Natural killer cell treated with Interleukin-12 subunit alpha and Interleukin-12 subunit beta and Interleukin-15 and Interleukin-18, amount 100 ng/mL, for 72 hours (primary cell): ENCODE results near the gene CHPF. TPM values are rescaled to one million over a fixed set of nuclear protein-coding genes. Genes with fewer than 3 reads are reported as not detected.

Experiments used
- ATAC-seq, 2 donors: fragments of 150-1000 bp; cut with Tn5 transposase in 1 of 2; sonication (Bioruptor Pico), chemical (Tn5 transposase) in 1 of 2; 2 replicates each; pipeline ENCODE4 v1.10.0; 2021
- DNase-seq: peaks from one replicate; pipeline ENCODE4 v3.0.0; 2022; ENCODE audit warnings: low spot score
- H3K27ac Mint-ChIP-seq, 2 donors: 1 replicate in 1 of 2; 2 replicates in 1 of 2; pipeline ENCODE4 v1.8.0; 2022; ENCODE audit warnings: mixed read lengths in 2 of 2, mild to moderate bottlenecking in 1 of 2, moderate library complexity in 1 of 2
- H3K27me3 Mint-ChIP-seq, 2 donors: 1 replicate in 1 of 2; 2 replicates in 1 of 2; pipeline ENCODE4 v1.8.0; 2022; ENCODE audit warnings: mixed read lengths in 2 of 2
- H3K36me3 Mint-ChIP-seq: one replicate; pipeline ENCODE4 v1.8.0; 2022; ENCODE audit warnings: mixed read lengths
- H3K4me1 Mint-ChIP-seq, 2 donors: 1 replicate in 1 of 2; 2 replicates in 1 of 2; pipeline ENCODE4 v1.8.0; 2022; ENCODE audit warnings: low read depth in 2 of 2, mixed read lengths in 2 of 2, mild to moderate bottlenecking in 1 of 2
- H3K4me3 Mint-ChIP-seq: one replicate; pipeline ENCODE4 v1.8.0; 2022; ENCODE audit warnings: mixed read lengths
- H3K9me3 Mint-ChIP-seq: 2 replicates; pipeline ENCODE4 v1.8.0; 2022; ENCODE audit warnings: mixed read lengths
- total RNA-seq, 2 donors: library from RNA; stranded (reverse); gene quantifications; one replicate each; pipeline ENCODE4 v1.2.3, GENCODE V29; 2022

Gene CHPF
- total RNA-seq, 2 donors from 2014 or later: 52.4 to 57.5 TPM

DNA sequence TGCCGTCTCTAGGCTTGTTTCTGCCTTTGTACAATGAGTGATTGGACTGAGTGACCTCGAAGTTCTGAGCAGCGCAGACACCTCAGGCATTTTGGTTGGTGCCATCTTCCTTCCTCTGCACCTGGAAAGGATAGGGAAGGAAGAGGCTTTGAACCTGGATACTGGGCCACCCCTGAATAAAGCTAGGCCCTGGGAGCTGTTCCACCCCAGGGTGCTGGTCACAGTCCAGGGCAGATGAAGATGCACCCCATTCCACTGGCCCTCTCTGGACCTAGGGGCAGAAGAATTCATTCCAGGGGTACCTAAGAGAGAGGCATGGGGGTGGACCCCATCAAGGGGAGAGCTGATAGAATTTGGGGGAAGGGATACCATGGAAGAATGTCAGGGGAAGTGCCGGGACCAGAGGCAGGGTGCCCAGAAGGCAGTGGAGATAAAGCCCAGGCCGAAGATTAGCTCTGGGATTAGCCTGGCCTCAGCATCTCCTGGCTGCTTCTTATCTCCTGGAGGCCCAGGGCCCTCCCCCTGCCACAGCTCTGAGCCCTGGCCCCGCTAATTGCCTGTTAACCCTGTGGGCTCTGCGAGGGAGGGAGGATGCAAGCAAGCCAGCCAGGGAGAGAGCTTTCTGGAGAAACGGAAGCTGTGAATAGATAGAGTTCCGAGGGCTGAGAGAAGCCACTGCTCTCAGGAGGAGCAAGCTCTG is 17.9 kb downstream of the CHPF start:
- Mint-ChIP-seq H3K9me3 (no peaks in the 10 kb centered on the region), H3K4me3 (no peak overlapping the region), H3K4me1 (peaks cover 8 to 17% of the 10 kb centered on the region in 2 donors), H3K27me3 (peaks cover 64% of the 10 kb centered on the region in 2 donors), H3K27ac (no peak overlapping the region), H3K36me3 (no peaks in the 10 kb centered on the region)
- ATAC-seq (no peak), DNase-seq (no peak)

DNA sequence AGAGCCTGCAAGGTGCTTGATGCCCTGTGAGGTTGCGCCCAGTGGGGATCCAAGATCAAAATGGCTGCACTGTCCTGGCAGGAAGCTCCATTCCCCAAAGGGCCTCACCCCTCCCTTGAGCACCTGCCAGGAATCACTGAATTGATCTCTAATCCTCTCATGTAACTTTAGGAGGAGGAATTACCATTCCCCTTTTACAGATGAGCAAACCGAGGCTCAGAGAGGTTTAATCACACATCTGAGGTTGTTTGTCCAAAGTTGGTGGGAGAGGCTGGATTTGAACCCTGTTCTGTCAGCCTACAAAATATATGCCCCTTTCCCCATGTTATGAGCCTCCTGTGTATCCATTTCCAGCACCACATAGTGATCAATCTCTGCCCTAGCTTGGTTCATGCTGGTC is 18.8 kb downstream of the CHPF start:
- ATAC-seq (no peak), DNase-seq (no peak)
- H3K27me3 Mint-ChIP-seq: peaks cover 64 to 67% of the 10 kb centered on the region in 2 donors
- no peak overlapping the region for H3K4me3 Mint-ChIP-seq
- H3K27ac Mint-ChIP-seq: no peak overlapping the region
- H3K4me1 Mint-ChIP-seq: peaks cover 8 to 13% of the 10 kb centered on the region in 2 donors
- H3K36me3 Mint-ChIP-seq: no peaks in the 10 kb centered on the region
- H3K9me3 Mint-ChIP-seq: no peaks in the 10 kb centered on the region

- DNase-seq (no peak), ATAC-seq (no peak)
- Mint-ChIP-seq H3K4me1 (peaks cover 8 to 13% of the 10 kb centered on the region in 2 donors), H3K27me3 (peaks cover 66 to 68% of the 10 kb centered on the region in 2 donors), H3K36me3 (no peaks in the 10 kb centered on the region), H3K27ac (no peak overlapping the region), H3K4me3 (no peak overlapping the region), H3K9me3 (no peaks in the 10 kb centered on the region)
These were observed 20.5 kb downstream of the CHPF start for GRCh38 chr2:219523031-219523671.

DNA sequence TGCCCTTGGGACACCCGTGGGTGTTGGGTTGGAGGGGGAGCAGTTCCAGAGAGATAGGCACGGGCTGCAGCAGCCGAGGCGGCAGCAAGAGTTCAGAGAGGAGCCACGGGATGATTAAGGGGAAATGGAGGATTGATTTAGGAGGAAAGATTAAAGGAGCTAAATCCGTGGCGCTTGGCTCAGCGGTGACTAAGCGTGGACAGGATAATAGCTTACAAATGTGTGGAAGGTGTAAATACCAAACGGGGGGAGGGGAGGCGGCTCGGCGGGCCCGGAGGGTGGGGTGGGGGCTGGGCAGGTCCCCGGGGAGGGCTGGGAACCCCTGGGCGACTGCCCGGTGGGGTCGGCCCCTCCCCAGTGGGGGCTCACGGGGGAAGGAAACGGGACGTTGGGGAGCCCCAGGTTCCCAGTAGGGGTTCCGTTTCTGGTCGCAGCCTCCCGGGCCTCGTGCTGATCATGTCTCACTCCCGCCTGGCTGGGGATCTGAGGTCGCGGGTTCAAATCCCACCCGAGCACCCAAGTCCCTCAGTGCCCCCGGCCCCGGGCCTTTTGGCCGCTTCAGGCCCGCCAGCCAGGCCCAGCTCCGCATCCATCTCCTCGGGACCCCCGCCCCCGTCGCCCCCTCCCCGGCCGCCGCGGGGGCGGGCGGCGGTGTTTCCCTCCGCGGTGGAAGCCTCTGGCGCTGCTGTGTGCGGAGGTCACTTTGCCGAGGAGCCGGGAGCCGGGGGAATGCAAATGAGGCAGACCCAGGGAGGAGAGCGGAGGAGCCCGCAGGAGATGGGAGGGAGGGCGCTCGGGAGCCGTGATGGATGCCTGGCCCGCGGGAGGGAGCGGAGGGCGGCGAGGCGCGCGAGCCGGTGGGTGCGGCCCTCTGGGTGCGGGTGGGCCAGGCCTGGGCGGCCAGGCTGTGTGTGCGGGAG is 21.2 kb downstream of the CHPF start:
- Mint-ChIP-seq H3K4me1 (peaks cover 8 to 13% of the 10 kb centered on the region in 2 donors), H3K9me3 (no peaks in the 10 kb centered on the region), H3K4me3 (no peak overlapping the region), H3K36me3 (no peaks in the 10 kb centered on the region), H3K27me3 (peaks cover 70 to 76% of the 10 kb centered on the region in 2 donors), H3K27ac (no peak overlapping the region)
- ATAC-seq: no peak
- DNase-seq: no peak

- Mint-ChIP-seq H3K9me3 (no peaks in the 10 kb centered on the region), H3K4me1 (peaks cover 8 to 13% of the 10 kb centered on the region in 2 donors), H3K4me3 (no peak overlapping the region), H3K27me3 (peaks cover 70 to 82% of the 10 kb centered on the region in 2 donors), H3K36me3 (no peaks in the 10 kb centered on the region), H3K27ac (no peak overlapping the region)
- ATAC-seq (no peak), DNase-seq (no peak)
These were observed 22.3 kb downstream of the CHPF start for GRCh38 chr2:219521066-219521880.

DNA sequence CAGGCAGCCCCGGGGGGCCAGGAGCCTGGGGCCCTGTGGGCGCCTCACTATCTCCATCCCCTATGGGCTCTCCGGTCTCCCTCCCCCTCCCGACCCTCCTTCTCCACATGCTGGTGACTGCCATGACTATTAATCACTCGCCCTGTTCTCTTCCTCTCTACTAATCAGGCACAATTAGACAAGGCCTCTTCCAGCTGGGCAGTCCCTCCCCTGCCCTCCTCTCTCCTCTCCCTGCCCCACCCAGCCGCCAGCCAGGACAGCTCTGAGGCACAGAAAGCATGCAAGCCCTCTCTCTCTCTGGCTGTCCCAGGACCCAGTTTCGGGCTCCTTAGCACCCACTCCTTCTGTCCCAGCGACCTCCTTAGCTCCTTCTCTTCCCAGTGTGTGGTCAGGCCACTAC is 23.5 kb downstream of the CHPF start:
- peaks cover 68 to 79% of the 10 kb centered on the region in 2 donors for H3K27me3 Mint-ChIP-seq
- ATAC-seq (no peak), DNase-seq (no peak)
- H3K9me3 Mint-ChIP-seq: no peaks in the 10 kb centered on the region
- H3K4me3 Mint-ChIP-seq: no peak overlapping the region
- H3K36me3 Mint-ChIP-seq: no peaks in the 10 kb centered on the region
- H3K27ac Mint-ChIP-seq: no peak overlapping the region
- peaks cover 8 to 13% of the 10 kb centered on the region in 2 donors for H3K4me1 Mint-ChIP-seq

GRCh38 chr2:219519526-219519916 is 24.1 kb downstream of the CHPF start:
- DNase-seq: no peak
- Mint-ChIP-seq H3K36me3 (no peaks in the 10 kb centered on the region), H3K4me1 (peaks cover 8 to 13% of the 10 kb centered on the region in 2 donors), H3K9me3 (no peaks in the 10 kb centered on the region), H3K4me3 (no peak overlapping the region), H3K27me3 (peaks cover 64 to 77% of the 10 kb centered on the region in 2 donors), H3K27ac (no peak overlapping the region)
- ATAC-seq: no peak

DNA sequence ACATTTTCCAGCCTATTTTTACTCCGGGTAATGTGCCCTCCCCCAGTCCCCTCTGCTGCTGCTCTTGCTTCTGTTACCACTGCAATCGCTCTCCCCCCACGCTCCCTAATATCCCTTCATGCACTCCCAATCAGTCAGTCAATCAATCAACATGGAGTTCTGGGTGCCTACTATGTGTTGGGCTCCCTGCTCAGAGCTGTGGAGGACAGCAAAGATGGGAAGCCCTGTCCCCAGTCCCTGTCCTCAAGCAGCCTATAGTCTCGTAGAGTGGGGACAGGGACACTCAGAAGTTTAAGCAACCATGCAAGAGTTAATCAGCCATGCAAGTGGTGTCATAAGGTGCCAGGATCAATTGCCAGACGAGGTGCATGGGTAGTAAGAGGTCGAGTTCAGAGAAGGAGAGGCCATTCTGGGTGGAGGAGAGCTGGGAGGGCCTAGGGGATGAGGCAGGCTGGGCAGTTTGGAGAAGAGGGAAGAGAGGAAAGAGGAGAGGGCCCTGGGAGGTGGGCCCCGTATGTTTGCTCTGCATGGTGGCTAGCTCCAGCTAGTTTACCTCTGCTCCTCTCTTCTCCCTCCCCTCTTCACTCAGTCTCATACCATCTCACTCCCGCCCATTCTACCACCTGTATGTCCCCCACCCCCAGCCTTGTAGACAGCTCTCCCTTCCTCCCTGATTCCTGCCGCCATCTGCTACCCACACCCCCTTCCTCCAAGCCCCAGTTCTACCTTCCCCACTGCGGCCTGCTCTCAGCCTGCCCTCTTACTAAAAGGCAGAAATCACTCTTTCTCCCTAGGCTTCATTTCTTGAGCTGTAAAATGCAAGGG is 25.4 kb downstream of the CHPF start:
- peaks cover 8 to 17% of the 10 kb centered on the region in 2 donors for H3K4me1 Mint-ChIP-seq
- ATAC-seq (no peak), DNase-seq (no peak)
- H3K9me3 Mint-ChIP-seq: no peaks in the 10 kb centered on the region
- H3K4me3 Mint-ChIP-seq: no peak overlapping the region
- H3K27ac Mint-ChIP-seq: no peak overlapping the region
- no peaks in the 10 kb centered on the region for H3K36me3 Mint-ChIP-seq
- peaks cover 64 to 78% of the 10 kb centered on the region in 2 donors for H3K27me3 Mint-ChIP-seq

GRCh38 chr2:219516888-219517287 is 26.7 kb downstream of the CHPF start:
- Mint-ChIP-seq H3K27me3 (peaks cover 68 to 78% of the 10 kb centered on the region in 2 donors), H3K4me1 (peaks cover 4 to 16% of the 10 kb centered on the region in 2 donors)
- ATAC-seq: no peak

DNA sequence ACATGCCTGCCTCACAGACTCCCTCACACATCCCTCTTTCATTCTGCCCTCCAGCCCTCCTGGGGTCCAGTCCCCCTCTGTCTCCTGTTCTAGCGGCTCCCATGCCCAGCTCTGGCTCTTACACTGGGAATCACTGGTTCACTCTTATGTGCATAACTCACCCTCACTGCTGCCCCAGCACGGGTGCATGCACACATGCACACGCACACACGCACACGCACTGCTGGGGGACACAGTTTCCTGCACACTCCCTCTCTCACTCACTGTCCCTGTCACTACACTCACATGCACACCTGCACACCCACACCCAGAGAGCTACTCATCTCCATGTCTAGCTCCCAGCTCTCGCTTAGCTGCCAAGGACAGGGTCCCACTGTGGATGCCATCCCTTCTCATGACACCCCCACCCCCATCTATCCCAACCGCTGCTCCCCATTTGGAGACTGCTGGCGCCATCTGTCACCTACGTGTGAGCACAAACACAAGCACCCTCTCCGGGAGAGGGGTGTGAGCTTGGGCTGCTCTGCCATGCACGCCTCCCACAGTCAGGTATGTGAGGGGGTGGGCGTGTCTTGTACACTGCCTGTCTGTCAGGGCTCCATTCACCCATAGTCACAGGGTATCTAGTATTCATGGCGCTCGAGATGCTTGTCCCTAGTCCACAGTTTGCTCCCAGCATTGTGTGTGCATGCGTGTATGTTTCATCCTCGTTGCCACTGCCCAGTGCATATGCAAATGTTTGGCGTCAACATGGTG is 27.6 kb downstream of the CHPF start:
- DNase-seq (no peak), ATAC-seq (no peak)
- Mint-ChIP-seq H3K4me1 (peaks cover 0 to 10% of the 10 kb centered on the region in 2 donors), H3K36me3 (no peaks in the 10 kb centered on the region), H3K27ac (no peak overlapping the region), H3K4me3 (no peak overlapping the region), H3K9me3 (no peaks in the 10 kb centered on the region), H3K27me3 (peaks cover 65 to 75% of the 10 kb centered on the region in 2 donors)

More at GRCh38 chr2:219516888-219517287, 26.7 kb downstream of the CHPF start:
- Mint-ChIP-seq H3K36me3 (no peaks in the 10 kb centered on the region), H3K4me3 (no peak overlapping the region), H3K9me3 (no peaks in the 10 kb centered on the region), H3K27ac (no peak overlapping the region)
- DNase-seq: no peak

DNA sequence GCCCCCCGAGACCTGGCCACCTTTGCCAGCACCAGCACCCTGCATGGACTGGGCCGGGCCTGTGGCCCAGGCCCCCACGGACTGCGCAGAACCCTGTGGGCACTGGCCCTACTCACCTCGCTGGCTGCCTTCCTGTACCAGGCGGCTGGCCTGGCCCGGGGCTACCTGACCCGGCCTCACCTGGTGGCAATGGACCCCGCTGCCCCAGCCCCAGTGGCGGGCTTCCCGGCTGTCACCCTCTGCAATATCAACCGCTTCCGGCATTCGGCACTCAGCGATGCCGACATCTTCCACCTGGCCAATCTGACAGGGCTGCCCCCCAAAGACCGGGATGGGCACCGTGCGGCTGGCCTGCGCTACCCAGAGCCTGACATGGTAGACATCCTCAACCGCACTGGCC is 28.8 kb downstream of the CHPF start:
- Mint-ChIP-seq H3K4me1 (peaks cover 6 to 17% of the 10 kb centered on the region in 2 donors), H3K4me3 (no peak overlapping the region), H3K36me3 (no peaks in the 10 kb centered on the region), H3K27ac (no peak overlapping the region), H3K9me3 (no peaks in the 10 kb centered on the region), H3K27me3 (peaks cover 65 to 78% of the 10 kb centered on the region in 2 donors)
- ATAC-seq (no peak), DNase-seq (no peak)

DNA sequence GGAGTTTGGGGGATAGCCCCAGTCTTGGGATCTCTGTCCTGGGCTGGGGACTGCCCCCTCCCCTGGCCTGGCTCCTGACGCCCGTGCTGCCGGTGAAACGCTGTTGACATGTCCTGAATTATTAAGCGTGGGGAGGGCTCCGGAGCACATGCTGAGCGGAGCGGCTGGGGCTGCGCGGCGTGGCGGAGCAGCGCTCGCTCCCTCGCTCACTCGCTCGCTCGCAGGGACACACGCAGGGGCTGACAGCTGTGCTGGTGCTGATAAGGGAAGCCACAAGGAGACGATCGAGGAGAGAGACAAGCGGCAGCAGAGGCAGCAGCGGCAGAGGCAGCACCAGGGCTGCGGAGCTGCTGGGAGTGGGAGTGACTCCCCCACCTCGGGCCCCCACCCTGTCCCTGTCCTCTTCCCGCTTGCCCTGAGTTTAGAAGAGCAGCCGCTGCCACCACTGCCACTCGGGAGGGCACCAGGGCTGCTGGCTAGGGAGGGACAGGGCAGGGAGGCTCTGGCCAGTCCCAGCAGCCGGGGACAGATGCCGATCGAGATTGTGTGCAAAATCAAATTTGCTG is 29.3 kb downstream of the CHPF start, which contains the start of gene ASIC4:
ASIC4 (plus strand) TSS at position 287 of the 566 bp plus-strand sequence; CDS start at position 530, 243 bp downstream.
- ATAC-seq: no peak
- no peak within 1 kb of the TSS for H3K4me3 Mint-ChIP-seq

More for the DNA sequence above, 29.3 kb downstream of the CHPF start, which contains the start of gene ASIC4:
- Mint-ChIP-seq H3K4me1 (peaks cover 10 to 22% of the 10 kb centered on the region in 2 donors), H3K27me3 (peaks cover 67 to 78% of the 10 kb centered on the region in 2 donors), H3K27ac (no peak within 1 kb of the TSS), H3K36me3 (no peaks in the 10 kb centered on the region), H3K9me3 (no peaks in the 10 kb centered on the region)
- DNase-seq: no peak
